ENCODE measurements around the gene ASAP2.

- TF ChIP-seq CTCF (IDR thresholded peaks at IDR 0.05) (no peak), EZH2 (IDR thresholded peaks at IDR 0.05; ENCODE audit: borderline replicate concordance, insufficient read depth, low read depth, low read length, poor library complexity, severe bottlenecking) (no peak)
Observed at GRCh38 chr2:9310798-9311197, 104.2 kb downstream of the ASAP2 start.
